Lower lobe of right lung (tissue), 2 donors: ENCODE measurements around the gene C6orf136. TPM values are rescaled to one million over a fixed set of nuclear protein-coding genes. Genes with fewer than 3 reads are reported as not detected.
A peak's percentile ranks its signal among the peaks of the same experiment; 100 is the strongest.

Source experiments
- ATAC-seq, 2 donors: fragments of 200-7000 bp; cut with Tn5 transposase; one replicate each; pipeline ENCODE4 v1.9.1; 2020 to 2022; ENCODE audit warnings: mild to moderate bottlenecking in 2 of 2, moderate library complexity in 2 of 2
- DNase-seq: peaks from one replicate; pipeline ENCODE4 v3.0.0-alpha.2; 2020
- H3K27ac ChIP-seq: fragments of 200-600 bp; one replicate; pipeline ENCODE4 v1.8.0; 2022
- H3K27me3 ChIP-seq: fragments of 200-600 bp; one replicate; pipeline ENCODE4 v1.8.0; 2022; ENCODE audit warnings: low read depth
- H3K36me3 ChIP-seq: fragments of 200-600 bp; one replicate; pipeline ENCODE4 v1.8.0; 2022; ENCODE audit warnings: mild to moderate bottlenecking
- H3K4me1 ChIP-seq: fragments of 200-600 bp; one replicate; pipeline ENCODE4 v1.8.0; 2022
- H3K4me3 ChIP-seq: fragments of 200-600 bp; one replicate; pipeline ENCODE4 v1.8.0; 2022; ENCODE audit warnings: mild to moderate bottlenecking
- H3K9me3 ChIP-seq: fragments of 200-600 bp; one replicate; pipeline ENCODE4 v1.8.0; 2022
- CTCF ChIP-seq: fragments of 200-600 bp; IDR thresholded peaks from one replicate; pipeline ENCODE4 v1.8.0; 2022; ENCODE audit warnings: antibody characterized with exemption, mild to moderate bottlenecking
- intact Hi-C: fragments of 100-400 bp; cut with DNase I; formaldehyde crosslinking; loops from one replicate; pipeline ENCODE4 v1.11.0; 2022
- total RNA-seq: library from RNA; stranded (reverse); fragmentation: NEBNext Ultra II Directional; extraction: Animal tissue kit (Norgen Biotek cat#: 25700); gene quantifications from one replicate; pipeline ENCODE4 v1.2.1, GENCODE V29; 2021
- donor health status: DM: no; HTN: yes; CAD: no; lungs with severe emphysema.

Gene C6orf136
- total RNA-seq, 1 donor from 2014 or later = 19.9 TPM

DNA sequence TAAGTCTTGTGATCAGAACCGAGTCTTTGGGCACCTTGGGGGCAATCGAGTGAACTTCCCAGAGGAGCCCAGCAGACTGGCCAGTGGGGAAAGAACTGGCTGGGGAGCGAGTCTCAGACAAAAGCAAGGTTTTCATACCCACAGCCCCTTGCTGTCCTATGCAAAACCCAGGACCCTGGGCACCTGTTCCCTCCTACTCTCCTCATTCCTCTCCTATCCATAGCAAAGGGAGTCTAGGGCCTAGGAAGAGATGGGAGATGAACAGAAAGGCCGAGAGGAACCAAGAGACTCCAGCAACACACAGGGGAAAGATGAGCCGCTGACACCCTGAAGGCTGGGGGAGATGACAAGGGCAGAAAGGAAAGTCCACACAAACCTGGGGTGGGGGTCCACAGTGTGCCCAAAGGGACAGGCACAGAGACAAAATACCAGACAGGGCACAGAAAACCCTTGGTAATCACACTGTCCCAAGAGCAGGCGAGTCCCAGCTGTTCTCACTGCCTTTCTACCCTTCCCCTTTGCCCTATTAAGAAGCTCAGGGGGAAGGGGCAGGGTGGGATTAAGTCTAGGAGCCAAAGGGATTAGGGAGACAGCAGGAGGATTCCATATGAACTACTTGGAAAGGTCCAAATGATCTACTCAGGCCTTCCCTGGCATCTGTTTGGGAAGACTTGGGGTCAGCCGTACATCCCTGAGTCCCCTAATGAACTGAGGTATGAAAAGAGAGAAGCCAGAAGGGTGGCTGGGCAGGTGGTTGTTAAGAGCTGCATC, 33.0 kb downstream of the C6orf136 start:
- ATAC-seq (no peak), DNase-seq (no peak)
- intact Hi-C loops = loop anchor here (5.0 kb wide), 1 partner anchor 42 kb away; the partner anchor contains the start of gene TUBB
- H3K36me3 ChIP-seq = peaks cover 51% of the 10 kb centered on the region
- no peaks in the 10 kb centered on the region for H3K27me3 ChIP-seq
- H3K9me3 ChIP-seq = no peaks in the 10 kb centered on the region
- H3K27ac ChIP-seq = peak overlapping the region; percentile 19
- peaks cover 41% of the 10 kb centered on the region for H3K4me1 ChIP-seq
- TF ChIP-seq CTCF = no peak
- peak overlapping the region; percentile 81 for H3K4me3 ChIP-seq

GRCh38 chr6:30681766-30682142, 34.8 kb downstream of the C6orf136 start:
- no peak for DNase-seq
- Histone ChIP-seq H3K27ac (peak overlapping the region; percentile 89), H3K9me3 (no peaks in the 10 kb centered on the region), H3K36me3 (peaks cover 40% of the 10 kb centered on the region), H3K4me1 (peaks cover 53% of the 10 kb centered on the region), H3K27me3 (no peaks in the 10 kb centered on the region), H3K4me3 (peak overlapping the region; percentile 81)
- no peak for TF ChIP-seq CTCF
- intact Hi-C loops = no loop called here
- ATAC-seq = no peak

DNA sequence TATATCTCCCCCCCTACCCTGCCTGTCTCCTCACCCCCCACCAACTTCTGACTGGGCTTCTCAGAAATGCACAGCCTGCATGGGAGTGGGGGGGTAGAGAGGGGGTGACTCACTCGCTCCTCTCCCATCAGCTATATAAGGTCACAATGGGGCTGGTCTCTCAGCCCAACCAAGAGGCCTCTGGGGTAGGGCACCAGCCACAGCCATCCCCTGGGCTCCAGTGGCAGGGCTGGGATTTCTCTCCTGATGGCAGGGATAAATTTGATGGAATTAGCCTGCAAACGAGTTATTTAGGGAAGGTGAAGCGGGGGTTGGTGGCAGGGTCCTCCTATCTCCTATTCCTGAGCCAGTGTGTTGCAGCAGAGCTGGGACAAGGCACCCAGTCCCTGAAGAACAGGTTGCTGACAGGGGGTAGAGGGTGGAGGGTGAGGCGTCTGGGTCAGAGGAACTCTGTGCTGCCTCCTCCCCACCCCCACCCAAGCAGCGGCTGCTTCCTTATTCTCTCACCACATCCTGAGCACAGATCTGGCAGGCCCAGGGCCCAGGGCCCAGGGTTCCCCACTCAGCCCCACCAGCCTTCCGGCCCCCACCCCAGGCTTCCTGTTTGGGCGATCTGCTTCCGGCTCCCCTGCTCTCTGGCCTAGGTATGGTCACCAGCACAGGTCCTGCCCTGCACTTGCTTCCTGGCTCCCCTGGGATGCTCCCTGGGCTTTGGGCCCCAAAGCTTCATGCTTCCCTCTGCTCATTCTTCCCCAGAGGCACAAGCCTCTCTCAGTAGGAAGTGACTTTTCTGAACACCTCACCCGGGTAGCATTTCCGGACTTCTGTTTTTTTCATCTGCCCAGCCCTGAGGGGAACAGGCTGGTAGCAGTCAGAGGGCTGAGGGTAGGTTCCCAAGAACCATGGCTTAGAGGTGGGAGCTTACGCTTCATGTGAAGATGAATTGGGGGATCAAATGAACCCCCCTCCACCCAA, 35.5 kb downstream of the C6orf136 start:
- Histone ChIP-seq H3K4me3 (peak overlapping the region; percentile 81), H3K4me1 (peaks cover 53% of the 10 kb centered on the region), H3K27me3 (no peaks in the 10 kb centered on the region), H3K9me3 (no peaks in the 10 kb centered on the region), H3K27ac (peak overlapping the region; percentile 89), H3K36me3 (peaks cover 33% of the 10 kb centered on the region)
- DNase-seq = peak; percentile 91
- intact Hi-C loops = no loop called here
- ATAC-seq = peak; percentile 56 to 77
- TF ChIP-seq CTCF = no peak

GRCh38 chr6:30683183-30683979, 36.4 kb downstream of the C6orf136 start:
- ATAC-seq = no peak
- H3K9me3 ChIP-seq = no peaks in the 10 kb centered on the region
- peak overlapping the region; percentile 89 for H3K27ac ChIP-seq
- H3K4me1 ChIP-seq = peaks cover 61% of the 10 kb centered on the region
- no peak for TF ChIP-seq CTCF
- intact Hi-C loops = no loop called here
- peak overlapping the region; percentile 81 for H3K4me3 ChIP-seq
- peaks cover 24% of the 10 kb centered on the region for H3K36me3 ChIP-seq
- DNase-seq = no peak
- H3K27me3 ChIP-seq = no peaks in the 10 kb centered on the region

DNA sequence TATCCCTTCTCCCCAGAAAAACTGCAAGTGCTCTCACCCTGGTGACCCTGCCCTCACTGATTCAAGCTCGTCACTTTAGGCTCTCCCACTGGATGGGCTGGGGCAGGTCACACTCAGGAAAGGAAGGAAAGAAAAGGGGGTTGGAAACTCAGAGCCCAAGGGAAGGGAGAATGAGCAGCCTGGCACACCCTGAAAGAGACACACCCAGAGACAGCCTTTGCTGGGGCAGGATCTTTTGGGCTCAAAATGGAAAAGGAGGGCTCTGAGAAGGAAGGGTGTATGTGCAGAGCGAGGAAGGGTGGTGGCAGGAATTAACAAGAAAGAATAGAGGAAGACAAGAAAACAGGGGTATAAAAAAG, 37.0 kb downstream of the C6orf136 start:
- H3K4me1 ChIP-seq = peaks cover 62% of the 10 kb centered on the region
- no peak for TF ChIP-seq CTCF
- ATAC-seq (no peak), DNase-seq (no peak)
- no peaks in the 10 kb centered on the region for H3K9me3 ChIP-seq
- H3K27ac ChIP-seq = peak overlapping the region; percentile 89
- H3K27me3 ChIP-seq = no peaks in the 10 kb centered on the region
- intact Hi-C loops = no loop called here
- H3K36me3 ChIP-seq = peaks cover 18% of the 10 kb centered on the region
- peak overlapping the region; percentile 81 for H3K4me3 ChIP-seq
